ENCODE measurements around the gene BLMH.
A peak's percentile ranks its signal among the peaks of the same experiment; 100 is the strongest.

Gene BLMH

GRCh38 chr17:30326809-30327208 lies 35.1 kb upstream of the BLMH start:
- no peak for TF ChIP-seq CTCF (conservative IDR thresholded peaks at IDR 0.05; ENCODE audit: low read depth, low read length)

GRCh38 chr17:30324723-30325122 lies 33.0 kb upstream of the BLMH start:
- no peaks in the 10 kb centered on the region for H4K20me1 ChIP-seq (ENCODE audit: insufficient read depth)
- no peak overlapping the region for H3K4me3 ChIP-seq (IDR thresholded peaks at IDR 0.05; ENCODE audit: insufficient read depth, low read depth, low read length)
- H3K27ac ChIP-seq, result no peak overlapping the region
- H3K4me1 ChIP-seq (ENCODE audit: low read depth, poor library complexity, severe bottlenecking), result peaks cover 22% of the 10 kb centered on the region
- H3K79me2 ChIP-seq (ENCODE audit: insufficient read depth, low read depth), result no peaks in the 10 kb centered on the region
- H3K36me3 ChIP-seq (ENCODE audit: insufficient read depth), result no peaks in the 10 kb centered on the region
- no peaks in the 10 kb centered on the region for H3K27me3 ChIP-seq (ENCODE audit: insufficient read depth, low read depth)
- no peak for TF ChIP-seq CTCF (conservative IDR thresholded peaks at IDR 0.05; ENCODE audit: low read depth, low read length)
- H3K9ac ChIP-seq, result no peak overlapping the region
- H3K4me2 ChIP-seq, result no peak overlapping the region
- no peak overlapping the region for H2AFZ ChIP-seq (ENCODE audit: low read depth)

More at GRCh38 chr17:30326809-30327208, 35.1 kb upstream of the BLMH start:
- no peak overlapping the region for H3K27ac ChIP-seq
- no peaks in the 10 kb centered on the region for H3K36me3 ChIP-seq (ENCODE audit: insufficient read depth)
- H3K4me1 ChIP-seq (ENCODE audit: low read depth, poor library complexity, severe bottlenecking), result peaks cover 41% of the 10 kb centered on the region
- H3K27me3 ChIP-seq (ENCODE audit: insufficient read depth, low read depth), result no peaks in the 10 kb centered on the region
- no peak overlapping the region for H3K9ac ChIP-seq
- no peaks in the 10 kb centered on the region for H3K79me2 ChIP-seq (ENCODE audit: insufficient read depth, low read depth)
- H2AFZ ChIP-seq (ENCODE audit: low read depth), result no peak overlapping the region
- no peak overlapping the region for H3K4me2 ChIP-seq
- H3K4me3 ChIP-seq (IDR thresholded peaks at IDR 0.05; ENCODE audit: insufficient read depth, low read depth, low read length), result no peak overlapping the region
- no peaks in the 10 kb centered on the region for H4K20me1 ChIP-seq (ENCODE audit: insufficient read depth)

- Histone ChIP-seq H2AFZ (ENCODE audit: low read depth) (no peak overlapping the region; the same call in 1 of the 2 replicates), H3K4me2 (peak overlapping the region; percentile 37; the same call in 1 of the 2 replicates), H3K27ac (no peak overlapping the region), H3K36me3 (ENCODE audit: insufficient read depth) (no peaks in the 10 kb centered on the region), H3K4me1 (ENCODE audit: low read depth, poor library complexity, severe bottlenecking) (peaks cover 22% of the 10 kb centered on the region), H3K27me3 (ENCODE audit: insufficient read depth, low read depth) (no peaks in the 10 kb centered on the region), H4K20me1 (ENCODE audit: insufficient read depth) (no peaks in the 10 kb centered on the region), H3K4me3 (IDR thresholded peaks at IDR 0.05; ENCODE audit: insufficient read depth, low read depth, low read length) (no peak overlapping the region), H3K79me2 (ENCODE audit: insufficient read depth, low read depth) (no peaks in the 10 kb centered on the region), H3K9ac (no peak overlapping the region)
- TF ChIP-seq CTCF (conservative IDR thresholded peaks at IDR 0.05; ENCODE audit: low read depth, low read length), result no peak
These were observed 32.2 kb upstream of the BLMH start for GRCh38 chr17:30323895-30324319.

- Histone ChIP-seq H3K4me1 (ENCODE audit: low read depth, poor library complexity, severe bottlenecking) (peaks cover 22% of the 10 kb centered on the region), H3K36me3 (ENCODE audit: insufficient read depth) (no peaks in the 10 kb centered on the region), H3K27ac (no peak overlapping the region), H3K79me2 (ENCODE audit: insufficient read depth, low read depth) (no peaks in the 10 kb centered on the region), H3K9ac (no peak overlapping the region), H4K20me1 (ENCODE audit: insufficient read depth) (no peaks in the 10 kb centered on the region), H2AFZ (ENCODE audit: low read depth) (no peak overlapping the region; the same call in 1 of the 2 replicates), H3K4me2 (peak overlapping the region; percentile 37), H3K27me3 (ENCODE audit: insufficient read depth, low read depth) (no peaks in the 10 kb centered on the region), H3K4me3 (IDR thresholded peaks at IDR 0.05; ENCODE audit: insufficient read depth, low read depth, low read length) (no peak overlapping the region)
- no peak for TF ChIP-seq CTCF (conservative IDR thresholded peaks at IDR 0.05; ENCODE audit: low read depth, low read length)
These were observed 31.6 kb upstream of the BLMH start for GRCh38 chr17:30323262-30323894.
